G401.6 (cell line): ENCODE measurements around the gene TECPR1.

Experiments
- FAIRE-seq: peaks from 2 replicates; lab custom pipeline; 2012; peaks lifted over from hg19 to GRCh38; lab: Jason Lieb, UNC

The TECPR1 gene

GRCh38 chr7:98283127-98283886 lies 31.3 kb upstream of the TECPR1 start:
- no peak for FAIRE-seq

GRCh38 chr7:98282703-98283102 lies 30.7 kb upstream of the TECPR1 start:
- no peak for FAIRE-seq

- no peak for FAIRE-seq
These were observed 29.9 kb upstream of the TECPR1 start for GRCh38 chr7:98281757-98282606.

GRCh38 chr7:98280791-98281756 lies 29.0 kb upstream of the TECPR1 start, which contains the start of gene BRI3:
Gene BRI3, plus strand, starts transcription at chr7:98281686. Its CDS starts 110 bp downstream, at chr7:98281796.
- FAIRE-seq: no peak

GRCh38 chr7:98280296-98280695 lies 28.3 kb upstream of the TECPR1 start:
- no peak for FAIRE-seq

GRCh38 chr7:98278936-98279335 lies 26.9 kb upstream of the TECPR1 start:
- no peak for FAIRE-seq

GRCh38 chr7:98278408-98278807 lies 26.4 kb upstream of the TECPR1 start:
- no peak for FAIRE-seq

GRCh38 chr7:98276241-98276761 lies 24.3 kb upstream of the TECPR1 start:
- peak; percentile 56 for FAIRE-seq

GRCh38 chr7:98267303-98267702 lies 15.3 kb upstream of the TECPR1 start:
- no peak for FAIRE-seq

GRCh38 chr7:98266840-98267239 lies 14.8 kb upstream of the TECPR1 start:
- FAIRE-seq: no peak

- no peak for FAIRE-seq
These were observed 13.8 kb upstream of the TECPR1 start for GRCh38 chr7:98265841-98266271.

GRCh38 chr7:98257701-98258100 lies 5.7 kb upstream of the TECPR1 start:
- no peak for FAIRE-seq

- FAIRE-seq: no peak
These were observed 4.4 kb upstream of the TECPR1 start for GRCh38 chr7:98256431-98256830.

- no peak for FAIRE-seq
These were observed 3.0 kb upstream of the TECPR1 start for GRCh38 chr7:98254951-98255610.

- FAIRE-seq: no peak
These were observed 2.5 kb upstream of the TECPR1 start for GRCh38 chr7:98254516-98254915.

GRCh38 chr7:98252425-98253054 lies 508 bp upstream of the TECPR1 start:
- no peak for FAIRE-seq

GRCh38 chr7:98251231-98251600 lies 816 bp downstream of the TECPR1 start:
- FAIRE-seq: no peak

- FAIRE-seq: no peak
These were observed 1.2 kb downstream of the TECPR1 start for GRCh38 chr7:98250789-98251188.

- no peak for FAIRE-seq
These were observed 2.9 kb downstream of the TECPR1 start for GRCh38 chr7:98249106-98249505.

GRCh38 chr7:98248156-98248555 lies 3.9 kb downstream of the TECPR1 start:
- FAIRE-seq: no peak

- no peak for FAIRE-seq
These were observed 7.2 kb downstream of the TECPR1 start for GRCh38 chr7:98244871-98245270.
